ENCODE data around the gene C1orf115. TPM values are rescaled to one million over a fixed set of nuclear protein-coding genes. Genes with fewer than 3 reads are reported as not detected.
A peak's percentile ranks its signal among the peaks of the same experiment; 100 is the strongest.

The C1orf115 gene
- total and polyA plus RNA-seq, 5 donors from 2014 or later: 0.25 to 1.8 (median 1.3) TPM

GRCh38 chr1:220684890-220685289 lies 5.3 kb upstream of the C1orf115 start:
- Histone ChIP-seq H3K27me3 (ENCODE audit: control insufficient read depth, insufficient read depth, low read length) (peaks cover 5% of the 10 kb centered on the region), H3K4me1 (ENCODE audit: control insufficient read depth, insufficient read depth, low read length, poor library complexity, severe bottlenecking) (peaks cover 3% of the 10 kb centered on the region), H3K36me3 (ENCODE audit: control insufficient read depth, insufficient read depth, low read length) (no peaks in the 10 kb centered on the region), H3K9me3 (ENCODE audit: control insufficient read depth in 2 of 2, low read length in 2 of 2) (no peaks in the 10 kb centered on the region), H3K4me3 (ENCODE audit: low read depth, low read length) (no peak overlapping the region), H3K27ac (ENCODE audit: insufficient read depth, low read length, poor library complexity, severe bottlenecking) (no peak overlapping the region)
- H3K36me3 Mint-ChIP-seq: no peaks in the 10 kb centered on the region
- DNase-seq (no peak), ATAC-seq (ENCODE audit: low read depth in 2 of 2) (no peak)
- peaks cover 0 to 5% (median 3%) of the 10 kb centered on the region in 4 donors for H3K4me1 Mint-ChIP-seq
- H3K4me3 Mint-ChIP-seq: no peak overlapping the region
- H3K27me3 Mint-ChIP-seq: peaks cover 5% of the 10 kb centered on the region
- no peak overlapping the region for H3K27ac Mint-ChIP-seq
- peaks cover 0 to 1% (median 0%) of the 10 kb centered on the region in 7 donors for H3K9me3 Mint-ChIP-seq

- ATAC-seq (ENCODE audit: low read depth in 2 of 2) (no peak), DNase-seq (no peak)
- Mint-ChIP-seq H3K4me3 (peak overlapping the region in 1 of 4 donors; percentile 83), H3K27ac (no peak overlapping the region), H3K9me3 (peaks cover 0 to 1% (median 0%) of the 10 kb centered on the region in 7 donors), H3K27me3 (peaks cover 6% of the 10 kb centered on the region), H3K4me1 (peaks cover 0 to 5% (median 4%) of the 10 kb centered on the region in 4 donors), H3K36me3 (no peaks in the 10 kb centered on the region)
- Histone ChIP-seq H3K36me3 (ENCODE audit: control insufficient read depth, insufficient read depth, low read length) (no peaks in the 10 kb centered on the region), H3K4me3 (ENCODE audit: low read depth, low read length) (no peak overlapping the region), H3K27ac (ENCODE audit: insufficient read depth, low read length, poor library complexity, severe bottlenecking) (no peak overlapping the region), H3K4me1 (ENCODE audit: control insufficient read depth, insufficient read depth, low read length, poor library complexity, severe bottlenecking) (peaks cover 6% of the 10 kb centered on the region), H3K27me3 (ENCODE audit: control insufficient read depth, insufficient read depth, low read length) (peaks cover 5% of the 10 kb centered on the region), H3K9me3 (ENCODE audit: control insufficient read depth in 2 of 2, low read length in 2 of 2) (no peaks in the 10 kb centered on the region)
These were observed 4.3 kb upstream of the C1orf115 start for GRCh38 chr1:220685879-220686278.

GRCh38 chr1:220687809-220688208 lies 2.4 kb upstream of the C1orf115 start:
- Mint-ChIP-seq H3K36me3 (no peaks in the 10 kb centered on the region), H3K27me3 (peaks cover 12% of the 10 kb centered on the region), H3K9me3 (peaks cover 0 to 1% (median 0%) of the 10 kb centered on the region in 7 donors), H3K4me3 (no peak overlapping the region), H3K27ac (no peak overlapping the region), H3K4me1 (peaks cover 0 to 11% (median 4%) of the 10 kb centered on the region in 4 donors)
- H3K4me3 ChIP-seq (ENCODE audit: low read depth, low read length): no peak overlapping the region
- H3K4me1 ChIP-seq (ENCODE audit: control insufficient read depth, insufficient read depth, low read length, poor library complexity, severe bottlenecking): peaks cover 6% of the 10 kb centered on the region
- DNase-seq: no peak
- no peaks in the 10 kb centered on the region for H3K9me3 ChIP-seq (ENCODE audit: control insufficient read depth in 2 of 2, low read length in 2 of 2)
- no peak for ATAC-seq (ENCODE audit: low read depth in 2 of 2)
- no peak overlapping the region for H3K27ac ChIP-seq (ENCODE audit: insufficient read depth, low read length, poor library complexity, severe bottlenecking)
- H3K27me3 ChIP-seq (ENCODE audit: control insufficient read depth, insufficient read depth, low read length): peaks cover 5% of the 10 kb centered on the region
- H3K36me3 ChIP-seq (ENCODE audit: control insufficient read depth, insufficient read depth, low read length): no peaks in the 10 kb centered on the region

- Histone ChIP-seq H3K4me1 (ENCODE audit: control insufficient read depth, insufficient read depth, low read length, poor library complexity, severe bottlenecking) (peaks cover 6% of the 10 kb centered on the region), H3K4me3 (ENCODE audit: low read depth, low read length) (peak overlapping the region; percentile 41), H3K27ac (ENCODE audit: insufficient read depth, low read length, poor library complexity, severe bottlenecking) (no peak overlapping the region), H3K9me3 (ENCODE audit: control insufficient read depth in 2 of 2, low read length in 2 of 2) (no peaks in the 10 kb centered on the region), H3K27me3 (ENCODE audit: control insufficient read depth, insufficient read depth, low read length) (peaks cover 5% of the 10 kb centered on the region), H3K36me3 (ENCODE audit: control insufficient read depth, insufficient read depth, low read length) (no peaks in the 10 kb centered on the region)
- Mint-ChIP-seq H3K4me3 (peak overlapping the region; percentile 28 to 83 (median 78)), H3K4me1 (peaks cover 0 to 11% (median 4%) of the 10 kb centered on the region in 4 donors), H3K27me3 (peaks cover 12% of the 10 kb centered on the region), H3K36me3 (no peaks in the 10 kb centered on the region), H3K27ac (no peak overlapping the region), H3K9me3 (no peaks in the 10 kb centered on the region)
- ATAC-seq (ENCODE audit: low read depth in 2 of 2) (no peak), DNase-seq (no peak)
These were observed 497 bp upstream of the C1orf115 start for GRCh38 chr1:220689666-220690065.

GRCh38 chr1:220691053-220691684 lies 1.0 kb downstream of the C1orf115 start:
- H3K4me3 ChIP-seq (ENCODE audit: low read depth, low read length): no peak overlapping the region
- H3K36me3 Mint-ChIP-seq: no peaks in the 10 kb centered on the region
- no peaks in the 10 kb centered on the region for H3K36me3 ChIP-seq (ENCODE audit: control insufficient read depth, insufficient read depth, low read length)
- peaks cover 6% of the 10 kb centered on the region for H3K4me1 ChIP-seq (ENCODE audit: control insufficient read depth, insufficient read depth, low read length, poor library complexity, severe bottlenecking)
- H3K27me3 Mint-ChIP-seq: peaks cover 12% of the 10 kb centered on the region
- peaks cover 5% of the 10 kb centered on the region for H3K27me3 ChIP-seq (ENCODE audit: control insufficient read depth, insufficient read depth, low read length)
- no peak for ATAC-seq (ENCODE audit: low read depth in 2 of 2)
- H3K9me3 ChIP-seq (ENCODE audit: control insufficient read depth in 2 of 2, low read length in 2 of 2): no peaks in the 10 kb centered on the region
- H3K4me3 Mint-ChIP-seq: peak overlapping the region in 3 of 4 donors; percentile 46 to 66 (median 55)
- H3K27ac ChIP-seq (ENCODE audit: insufficient read depth, low read length, poor library complexity, severe bottlenecking): no peak overlapping the region
- H3K9me3 Mint-ChIP-seq: no peaks in the 10 kb centered on the region
- peaks cover 0 to 11% (median 4%) of the 10 kb centered on the region in 4 donors for H3K4me1 Mint-ChIP-seq
- no peak overlapping the region for H3K27ac Mint-ChIP-seq
- DNase-seq: no peak

GRCh38 chr1:220692436-220693228 lies 2.5 kb downstream of the C1orf115 start:
- Mint-ChIP-seq H3K27ac (peak overlapping the region in 1 of 3 donors; percentile 2), H3K4me3 (no peak overlapping the region), H3K36me3 (no peaks in the 10 kb centered on the region), H3K9me3 (no peaks in the 10 kb centered on the region), H3K4me1 (peaks cover 0 to 11% (median 4%) of the 10 kb centered on the region in 4 donors), H3K27me3 (peaks cover 11% of the 10 kb centered on the region)
- no peak overlapping the region for H3K4me3 ChIP-seq (ENCODE audit: low read depth, low read length)
- H3K27me3 ChIP-seq (ENCODE audit: control insufficient read depth, insufficient read depth, low read length): peaks cover 5% of the 10 kb centered on the region
- peaks cover 6% of the 10 kb centered on the region for H3K4me1 ChIP-seq (ENCODE audit: control insufficient read depth, insufficient read depth, low read length, poor library complexity, severe bottlenecking)
- DNase-seq (no peak), ATAC-seq (ENCODE audit: low read depth in 2 of 2) (no peak)
- H3K36me3 ChIP-seq (ENCODE audit: control insufficient read depth, insufficient read depth, low read length): no peaks in the 10 kb centered on the region
- H3K9me3 ChIP-seq (ENCODE audit: control insufficient read depth in 2 of 2, low read length in 2 of 2): no peaks in the 10 kb centered on the region
- no peak overlapping the region for H3K27ac ChIP-seq (ENCODE audit: insufficient read depth, low read length, poor library complexity, severe bottlenecking)

GRCh38 chr1:220694866-220695382 lies 4.8 kb downstream of the C1orf115 start:
- Histone ChIP-seq H3K9me3 (ENCODE audit: control insufficient read depth in 2 of 2, low read length in 2 of 2) (no peaks in the 10 kb centered on the region), H3K4me1 (ENCODE audit: control insufficient read depth, insufficient read depth, low read length, poor library complexity, severe bottlenecking) (peaks cover 2% of the 10 kb centered on the region), H3K4me3 (ENCODE audit: low read depth, low read length) (no peak overlapping the region), H3K27ac (ENCODE audit: insufficient read depth, low read length, poor library complexity, severe bottlenecking) (no peak overlapping the region), H3K27me3 (ENCODE audit: control insufficient read depth, insufficient read depth, low read length) (no peaks in the 10 kb centered on the region), H3K36me3 (ENCODE audit: control insufficient read depth, insufficient read depth, low read length) (no peaks in the 10 kb centered on the region)
- DNase-seq (no peak), ATAC-seq (ENCODE audit: low read depth in 2 of 2) (no peak)
- Mint-ChIP-seq H3K4me1 (peaks cover 0 to 8% (median under 1%) of the 10 kb centered on the region in 4 donors), H3K27me3 (peaks cover 7% of the 10 kb centered on the region), H3K27ac (no peak overlapping the region), H3K9me3 (no peaks in the 10 kb centered on the region), H3K4me3 (no peak overlapping the region), H3K36me3 (no peaks in the 10 kb centered on the region)

Measured in CD4-positive, CD25-positive, alpha-beta regulatory T cell (primary cell).